GM19099 (cell line): Measurements from ENCODE around the gene HS3ST3B1.

Experiments
- POLR2A ChIP-seq: IDR thresholded peaks from 3 replicates; pipeline ENCODE4 v1.6.1; 2011; ENCODE audit warnings: low read depth; ENCODE audit not compliant: insufficient read length; ENCODE audit errors: extremely low read depth

Gene HS3ST3B1

DNA sequence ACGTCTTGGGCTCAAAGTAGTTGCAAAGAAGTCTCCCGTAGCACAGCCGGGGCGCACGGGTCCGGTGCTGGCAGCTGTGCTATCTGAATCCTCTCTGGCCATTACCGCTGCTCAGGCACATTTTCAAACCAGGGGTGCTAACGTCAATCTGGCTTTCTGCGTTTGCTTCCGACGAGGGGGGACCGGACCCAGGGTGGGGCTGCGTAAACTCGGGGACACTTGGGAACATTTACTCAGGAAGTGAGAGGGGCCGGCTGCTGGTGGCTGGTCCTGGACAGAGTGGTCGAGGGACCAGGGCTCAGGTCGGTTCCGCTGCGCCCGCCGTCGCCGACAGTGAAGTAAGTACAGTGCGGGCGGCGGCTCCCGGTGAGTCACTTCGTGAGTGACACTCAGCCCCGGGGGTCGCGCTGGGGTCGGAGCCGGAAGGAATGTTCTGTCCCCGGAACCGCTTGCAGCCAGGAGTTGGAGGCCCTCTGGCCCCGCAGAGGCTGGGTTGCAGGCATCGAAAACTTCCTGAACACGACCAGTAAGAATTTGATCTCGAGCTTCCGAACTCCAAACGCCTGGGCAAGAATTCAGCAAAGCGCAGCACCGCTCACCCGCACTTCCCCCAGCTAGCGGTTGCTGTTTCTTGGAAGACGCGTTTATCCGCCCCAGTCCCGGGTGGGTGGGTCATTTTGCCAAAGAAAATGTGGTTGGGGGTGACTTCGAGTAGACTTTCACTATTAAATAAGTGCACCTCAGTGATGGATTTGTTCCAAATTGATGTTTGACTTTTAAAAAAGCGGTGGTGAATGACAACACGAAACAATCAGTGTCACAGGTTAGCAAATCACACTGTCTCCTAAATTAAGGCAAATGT, 1.4 kb upstream of the HS3ST3B1 start:
- no peak for TF ChIP-seq POLR2A

DNA sequence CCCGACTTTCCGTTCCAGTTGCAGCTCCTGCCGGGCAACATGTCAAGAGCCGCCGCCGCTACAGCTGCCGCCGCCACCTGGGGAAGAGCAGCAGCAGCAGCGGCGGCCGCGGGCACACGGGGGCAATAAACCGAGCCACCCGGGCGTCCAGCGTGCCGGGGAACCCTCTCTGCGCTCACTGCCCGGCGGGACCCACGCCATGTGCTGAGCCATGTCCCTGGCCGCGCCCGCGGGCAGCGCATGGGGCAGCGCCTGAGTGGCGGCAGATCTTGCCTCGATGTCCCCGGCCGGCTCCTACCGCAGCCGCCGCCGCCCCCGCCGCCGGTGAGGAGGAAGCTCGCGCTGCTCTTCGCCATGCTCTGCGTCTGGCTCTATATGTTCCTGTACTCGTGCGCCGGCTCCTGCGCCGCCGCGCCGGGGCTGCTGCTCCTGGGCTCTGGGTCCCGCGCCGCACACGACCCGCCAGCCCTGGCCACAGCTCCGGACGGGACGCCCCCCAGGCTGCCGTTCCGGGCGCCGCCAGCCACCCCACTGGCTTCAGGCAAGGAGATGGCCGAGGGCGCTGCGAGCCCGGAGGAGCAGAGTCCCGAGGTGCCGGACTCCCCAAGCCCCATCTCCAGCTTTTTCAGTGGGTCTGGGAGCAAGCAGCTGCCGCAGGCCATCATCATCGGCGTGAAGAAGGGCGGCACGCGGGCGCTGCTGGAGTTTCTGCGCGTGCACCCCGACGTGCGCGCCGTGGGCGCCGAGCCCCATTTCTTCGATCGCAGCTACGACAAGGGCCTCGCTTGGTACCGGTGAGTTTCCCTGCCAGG, 604 bp downstream of the HS3ST3B1 start:
- no peak for TF ChIP-seq POLR2A

GRCh38 chr17:14302091-14302430, 1.2 kb downstream of the HS3ST3B1 start:
- no peak for TF ChIP-seq POLR2A

GRCh38 chr17:14302431-14303099, 1.7 kb downstream of the HS3ST3B1 start:
- no peak for TF ChIP-seq POLR2A

DNA sequence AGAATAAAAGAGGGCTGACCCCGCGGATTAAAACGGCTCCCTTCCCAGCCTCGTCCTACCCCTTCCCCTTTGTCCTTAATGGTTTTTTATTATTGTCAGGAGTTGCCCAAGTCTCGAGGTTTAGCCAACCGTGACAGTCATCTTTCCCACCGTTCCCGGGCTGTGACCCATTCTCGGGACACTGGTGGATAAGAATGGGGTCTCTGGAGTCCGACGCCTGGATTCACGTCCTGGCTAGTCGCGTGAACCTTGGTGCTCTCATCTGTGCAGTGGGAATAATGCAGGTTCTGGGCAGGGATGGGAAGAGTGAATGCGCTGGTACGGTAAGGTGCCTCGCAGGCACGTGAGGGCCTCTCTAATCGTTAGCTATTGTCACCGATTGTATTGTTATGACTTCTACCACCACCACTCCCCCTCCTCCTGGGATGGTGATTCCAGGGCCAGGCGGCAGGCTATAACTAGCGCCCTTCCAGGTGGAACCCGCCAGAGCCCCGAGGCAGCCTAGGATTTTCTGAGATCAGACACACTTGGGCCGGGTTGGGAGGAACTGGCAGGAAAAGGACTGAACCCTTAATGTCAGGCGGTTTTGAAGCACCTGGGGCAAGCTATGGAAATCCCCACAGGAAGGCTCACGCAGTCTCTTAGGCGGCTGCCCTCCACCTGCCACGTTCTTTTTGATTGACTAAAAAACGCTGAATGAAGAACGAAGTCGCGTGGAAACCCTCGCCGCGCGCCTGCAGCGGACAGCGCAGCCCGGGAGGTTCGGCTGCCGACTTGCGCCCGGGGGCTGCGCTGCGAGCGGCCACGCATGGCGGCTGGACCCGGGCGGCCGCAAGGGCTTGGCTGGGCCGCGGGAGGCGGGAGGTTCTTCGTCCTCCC, 2.7 kb downstream of the HS3ST3B1 start:
- no peak for TF ChIP-seq POLR2A

GRCh38 chr17:14304222-14304772, 3.4 kb downstream of the HS3ST3B1 start:
- TF ChIP-seq POLR2A: no peak

- TF ChIP-seq POLR2A: no peak
These were observed 4.1 kb downstream of the HS3ST3B1 start for GRCh38 chr17:14304773-14305517.

DNA sequence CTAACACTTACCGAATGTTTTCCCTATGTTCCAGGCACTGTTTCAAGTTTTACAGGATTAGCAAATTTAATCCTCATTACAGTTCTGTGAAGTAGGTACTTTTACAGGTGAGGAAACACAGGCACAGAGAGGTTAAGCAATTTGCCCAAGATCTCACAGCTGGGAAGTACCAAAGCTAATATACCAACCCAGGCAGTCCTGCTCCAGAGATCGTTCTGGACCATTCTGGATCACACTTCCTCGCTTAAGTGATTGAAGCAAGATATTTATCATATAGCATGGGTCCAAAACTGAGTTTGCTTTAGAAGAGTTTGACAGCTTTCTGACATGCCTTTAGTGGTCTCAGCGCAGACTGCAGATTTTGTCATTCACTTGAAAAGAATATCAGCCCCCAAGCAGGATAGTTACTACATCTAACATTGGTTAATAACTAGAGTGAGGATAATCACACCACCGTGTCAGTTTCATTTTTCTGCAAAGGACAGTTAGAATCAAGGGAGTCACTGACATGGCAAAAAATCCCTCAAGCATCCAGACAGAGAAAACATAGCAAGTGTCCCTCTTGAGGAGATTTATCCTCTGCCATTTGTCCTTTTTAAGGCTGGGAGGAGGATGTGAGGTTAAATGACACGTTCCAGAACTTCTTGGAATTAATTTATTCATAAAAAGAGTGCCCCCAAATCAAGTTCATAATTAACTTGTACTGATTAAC, 5.1 kb downstream of the HS3ST3B1 start:
- no peak for TF ChIP-seq POLR2A

- no peak for TF ChIP-seq POLR2A
These were observed 5.7 kb downstream of the HS3ST3B1 start for GRCh38 chr17:14306596-14306995.

DNA sequence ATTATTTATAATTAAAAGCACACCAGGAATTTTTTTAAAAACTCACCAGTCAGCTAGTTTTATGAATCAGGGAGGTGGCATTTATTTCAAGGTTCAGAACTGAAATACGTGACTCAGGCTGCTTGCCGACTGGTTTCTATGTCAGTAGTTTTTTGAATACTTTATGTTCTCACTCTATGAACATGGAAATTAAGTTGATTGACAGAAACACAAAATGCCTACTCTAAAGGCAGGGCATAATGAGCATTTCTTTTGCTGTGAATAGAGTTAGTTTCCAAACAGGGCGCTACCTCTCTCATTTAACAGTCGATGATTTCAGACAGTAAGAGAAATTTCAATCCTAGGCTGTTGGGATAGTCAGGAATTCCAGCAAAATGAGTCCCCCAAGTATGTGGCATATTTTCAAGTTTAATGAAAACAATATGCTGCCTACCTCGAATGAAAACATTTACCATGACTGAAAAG, 6.7 kb downstream of the HS3ST3B1 start:
- no peak for TF ChIP-seq POLR2A

- TF ChIP-seq POLR2A: no peak
These were observed 7.7 kb downstream of the HS3ST3B1 start for GRCh38 chr17:14308636-14308964.

DNA sequence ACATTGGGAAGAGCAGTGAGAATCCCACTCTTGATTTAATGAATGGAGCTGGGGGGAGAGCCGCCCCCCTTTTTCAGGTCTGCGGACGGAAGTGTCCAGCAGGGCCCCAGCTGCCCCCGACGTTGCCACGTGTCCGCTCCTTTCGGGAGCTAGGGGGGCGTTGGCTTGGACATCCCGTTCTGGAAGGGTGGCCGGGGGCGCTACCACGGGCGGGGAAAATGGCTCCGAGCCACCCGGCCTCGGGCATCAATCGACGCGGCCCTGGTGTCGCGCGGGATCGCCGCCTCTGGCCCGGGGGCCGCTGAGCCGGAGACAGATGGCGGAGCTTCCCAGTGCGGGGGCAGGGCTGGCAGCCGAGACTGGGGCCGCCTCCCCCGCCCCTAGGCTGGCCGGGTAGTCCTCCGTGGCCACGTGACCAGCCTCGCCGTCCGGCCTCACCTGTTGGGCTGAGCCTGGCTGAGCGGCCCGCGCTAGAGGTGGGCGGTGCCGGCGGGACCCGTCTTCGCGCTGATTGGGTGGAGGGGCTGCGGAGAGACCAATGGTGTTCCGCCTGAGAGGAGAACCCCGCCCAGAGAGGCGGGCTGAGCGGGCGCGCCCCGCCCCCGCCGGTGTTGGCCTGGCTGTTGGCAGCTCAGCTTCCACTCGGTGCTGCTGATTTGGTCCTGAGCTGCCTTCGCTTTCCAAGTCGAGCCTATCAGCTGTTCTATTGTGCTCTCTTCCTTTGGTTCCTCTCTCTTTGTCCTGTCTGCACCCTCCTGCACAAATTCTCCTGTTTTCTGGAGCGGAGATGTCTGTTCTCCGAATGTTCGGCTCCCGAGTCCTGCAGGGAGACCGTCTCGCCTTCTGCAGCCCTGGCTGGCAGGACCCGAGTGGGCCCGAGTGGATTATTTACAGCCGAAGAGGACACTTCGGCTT, 8.3 kb downstream of the HS3ST3B1 start:
- no peak for TF ChIP-seq POLR2A
